GM12878 (cell line): ENCODE measurements around the gene PRKAG2. TPM values are rescaled to one million over a fixed set of nuclear protein-coding genes. Genes with fewer than 3 reads are reported as not detected.

ENCODE experiments used
- ATAC-seq: fragments of 200-7000 bp; cut with Tn5 transposase; 3 replicates; pipeline ENCODE4 v1.9.1; 2020; ENCODE audit warnings: mild to moderate bottlenecking, moderate library complexity
- BruUV-seq: library from RNA; stranded (reverse); fragments of 400-500 nt; replicated peaks from 2 replicates; lab custom pipeline; 2021; lab: Mats Ljungman, UMichigan
- CTCF ChIA-PET: fragments of 300-600 bp; sonication (Branson Sonifier 250); formaldehyde crosslinking; extraction: SDS; loops from one replicate; lab custom pipeline; 2021; ENCODE audit warnings: inconsistent platforms; lab: Yijun Ruan, JAX
- POLR2A ChIA-PET: fragments of 350-600 bp; formaldehyde crosslinking; extraction: SDS; loops from one replicate; lab custom pipeline; 2021; ENCODE audit warnings: inconsistent platforms; lab: Charles Lee
- RAD21 ChIA-PET: fragments of 300-600 bp; sonication (Branson Sonifier 250); formaldehyde crosslinking; loops from one replicate; lab custom pipeline; 2023; ENCODE audit warnings: antibody characterized with exemption; ENCODE audit not compliant: unreplicated experiment; lab: Charles Lee
- SMC1A ChIA-PET: fragments of 300-600 bp; sonication (Branson Sonifier 250); formaldehyde crosslinking; loops from one replicate; lab custom pipeline; 2023; ENCODE audit not compliant: unreplicated experiment, uncharacterized antibody; lab: Charles Lee
- DNase-seq: peaks from one replicate; pipeline ENCODE4 v3.0.0-alpha.2; 2011; ENCODE audit warnings: low read depth, low spot score
- FAIRE-seq: peaks from 3 replicates; lab custom pipeline; 2011; peaks lifted over from hg19 to GRCh38; lab: Jason Lieb, UNC
- H2AFZ ChIP-seq: 2 replicates; pipeline ENCODE4 v1.6.0; 2011; ENCODE audit warnings: low read depth, low read length, control low read depth; ENCODE audit not compliant: control insufficient read depth
- H3K27ac ChIP-seq: 2 replicates; pipeline ENCODE4 v1.5.1; 2011; ENCODE audit warnings: control low read depth; ENCODE audit not compliant: control insufficient read depth, insufficient read depth
- H3K27me3 ChIP-seq, 2 experiments: replicated peaks in 1 of 2; 2 replicates each; pipeline versions ENCODE4 v1.6.0 to v1.6.1; 2011; ENCODE audit warnings: low read length in 1 of 2; ENCODE audit not compliant: control insufficient read depth in 2 of 2, insufficient read depth in 2 of 2
- H3K36me3 ChIP-seq, 2 experiments: 2 replicates each; pipeline ENCODE4 v1.5.1; 2011; ENCODE audit warnings: low read length in 1 of 2; ENCODE audit not compliant: control insufficient read depth in 2 of 2, insufficient read depth in 2 of 2
- H3K4me1 ChIP-seq: 2 replicates; pipeline ENCODE4 v1.6.1; 2011; ENCODE audit warnings: mild to moderate bottlenecking, low read length, moderate library complexity, mixed read lengths; ENCODE audit not compliant: control insufficient read depth, insufficient read depth
- H3K4me2 ChIP-seq: 2 replicates; pipeline ENCODE4 v1.6.0; 2011; ENCODE audit warnings: control low read depth; ENCODE audit not compliant: control insufficient read depth, insufficient read depth
- H3K4me3 ChIP-seq: fragments of 200-600 bp; sonication (generic); 2 replicates; pipeline ENCODE4 v1.5.1; 2016
- H3K79me2 ChIP-seq: 2 replicates; pipeline ENCODE4 v1.6.0; 2011; ENCODE audit warnings: low read length; ENCODE audit not compliant: control insufficient read depth, insufficient read depth
- H3K9ac ChIP-seq: 2 replicates; pipeline ENCODE4 v1.8.0; 2011; ENCODE audit warnings: low read length, control low read depth, mixed read lengths; ENCODE audit not compliant: control insufficient read depth, insufficient read depth
- H3K9me3 ChIP-seq: replicated peaks from 3 replicates; pipeline ENCODE4 v1.5.1; 2011; ENCODE audit warnings: mild to moderate bottlenecking, low read length; ENCODE audit not compliant: control insufficient read depth, insufficient read depth
- H4K20me1 ChIP-seq: 2 replicates; pipeline ENCODE4 v1.6.0; 2011; ENCODE audit not compliant: control insufficient read depth, insufficient read depth
- ATF3 ChIP-seq: IDR thresholded peaks from 2 replicates; pipeline ENCODE4 v1.6.1; 2011; ENCODE audit warnings: low read depth, mild to moderate bottlenecking, low read length, moderate library complexity, borderline replicate concordance; ENCODE audit errors: extremely low read depth
- BCLAF1 ChIP-seq: fragments of 450-650 bp; IDR thresholded peaks from 2 replicates; pipeline ENCODE4 v1.6.1; 2017; ENCODE audit warnings: antibody characterized with exemption, mild to moderate bottlenecking, moderate library complexity
- GABPA ChIP-seq: IDR thresholded peaks from 2 replicates; pipeline ENCODE4 v1.6.1; 2014; ENCODE audit warnings: antibody characterized with exemption, low read depth, mild to moderate bottlenecking, inconsistent platforms
- KDM1A ChIP-seq: fragments of 200-600 bp; sonication (generic); IDR thresholded peaks from 2 replicates; pipeline ENCODE4 v1.6.1; 2016; ENCODE audit warnings: borderline replicate concordance
- USF1 ChIP-seq: IDR thresholded peaks from 2 replicates; pipeline ENCODE4 v1.6.1; 2011; ENCODE audit warnings: borderline replicate concordance, low read depth, mild to moderate bottlenecking, moderate library complexity, mixed read lengths, low read length; ENCODE audit not compliant: insufficient read depth; ENCODE audit errors: extremely low read length
- WGBS: methylation state at CpG from one replicate; pipeline ENCODE4 v1.1.6; 2016; ENCODE audit warnings: low lambda C conversion rate; ENCODE audit not compliant: insufficient replicate concordance, insufficient coverage; ENCODE audit errors: missing lambda C conversion rate; 5-methylcytosine and 5-hydroxymethylcytosine counted together
- in situ Hi-C: fragments of 300-500 bp; cut with MboI; formaldehyde crosslinking; loops from 9 replicates; pipeline ENCODE4 v1.14.3; 2018; ENCODE audit warnings: mixed read lengths
- intact Hi-C: fragments of 100-400 bp; cut with micrococcal nuclease; formaldehyde crosslinking; loops from one replicate; pipeline ENCODE4 v1.14.2; 2022; ENCODE audit not compliant: unreplicated experiment
- polyA plus RNA-seq, 11 experiments: library from polyadenylated mRNA; depleted of rRNA in 4 of 11; unstranded in 6 of 11; stranded (reverse) in 5 of 11; fragments of >200 nt; fragmentation: Nextera tagmentation in 4 of 11; fragmentation: Illumina TruSeq in 1 of 11; extraction: Ambion mirVana in 4 of 11; extraction: Trizol in 1 of 11; gene quantifications; 1 replicate in 1 of 11; 2 replicates in 10 of 11; pipeline versions ENCODE4 v1.2.1 to v1.2.3, GENCODE V29; 2011 to 2016; ENCODE audit warnings: inconsistent platforms in 2 of 11, missing spikeins in 2 of 11, low read depth in 1 of 11
- total RNA-seq, 4 experiments: library from RNA; depleted of rRNA in 3 of 4; stranded (reverse); fragments of >200 nt in 3 of 4; fragmentation: Illumina TruSeq in 1 of 4; extraction: Trizol in 1 of 4; gene quantifications; 2 replicates each; pipeline versions ENCODE4 v1.2.1 to v1.2.3, GENCODE V29; 2013 to 2021

PRKAG2 gene
- total and polyA plus RNA-seq, 10 of the 15 experiments (the other 5 are each of a cell fraction or from before 2014, with no cell fraction given), result 3.4 to 8.9 (median 6.8) TPM

- no peak for DNase-seq
- no TSS peak for BruUV-seq
- Histone ChIP-seq H3K9me3 (no peaks in the 10 kb centered on the region), H3K4me2 (no peak overlapping the region)
- TF ChIP-seq USF1 (no peak), KDM1A (no peak), BCLAF1 (no peak), GABPA (no peak), ATF3 (no peak)
- TF ChIP-seq, all 136 proteins: peak for 0
- ChIA-PET CTCF (no interaction called here), POLR2A (no interaction called here), RAD21 (no interaction called here), SMC1A (no interaction called here)
- Histone ChIP-seq H3K27ac (no peak overlapping the region), H3K79me2 (no peaks in the 10 kb centered on the region), H3K9ac (no peak overlapping the region), H3K36me3 (no peaks in the 10 kb centered on the region), H3K27me3 (no peaks in the 10 kb centered on the region), H3K4me3 (no peak overlapping the region), H2AFZ (no peak overlapping the region), H3K4me1 (no peaks in the 10 kb centered on the region), H4K20me1 (no peaks in the 10 kb centered on the region)
- ATAC-seq (no peak), FAIRE-seq (no peak)
- in situ Hi-C loops, result no loop called here
- intact Hi-C loops, result no loop called here
- 86% methylated on average over 13 of the region's 13 CpGs for WGBS
Observed at GRCh38 chr7:151844825-151845200, 32.1 kb downstream of the PRKAG2 start.
